ENCODE results near the gene SLC33A1.
"Not testable (repeated sequence)": the region's sequence is repeated elsewhere in the genome, so short reads cannot be mapped to it uniquely, and the experiment has no call there.

SLC33A1 gene

DNA sequence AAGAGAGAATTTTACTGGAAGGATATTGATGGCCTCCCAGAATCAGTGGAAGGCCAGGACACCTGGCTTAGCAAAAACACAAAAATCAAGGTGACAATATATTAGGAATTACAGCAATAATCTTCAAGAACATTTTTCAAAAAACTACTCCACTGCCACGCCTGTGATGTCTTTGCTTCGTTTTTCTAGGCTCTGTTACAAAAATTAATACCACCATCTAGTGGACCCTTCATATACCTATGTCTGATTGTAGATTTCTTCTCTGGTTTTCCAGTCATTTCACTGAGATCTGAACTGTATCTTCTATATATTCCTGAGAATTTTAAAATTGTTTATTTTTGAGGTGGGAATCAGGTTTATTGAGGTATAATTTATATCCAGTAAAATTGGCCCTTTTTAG, 5.6 kb upstream of the SLC33A1 start:
- DNase-seq (ENCODE audit: low spot score) = peak; percentile 37
- TF ChIP-seq, protein P1, sequence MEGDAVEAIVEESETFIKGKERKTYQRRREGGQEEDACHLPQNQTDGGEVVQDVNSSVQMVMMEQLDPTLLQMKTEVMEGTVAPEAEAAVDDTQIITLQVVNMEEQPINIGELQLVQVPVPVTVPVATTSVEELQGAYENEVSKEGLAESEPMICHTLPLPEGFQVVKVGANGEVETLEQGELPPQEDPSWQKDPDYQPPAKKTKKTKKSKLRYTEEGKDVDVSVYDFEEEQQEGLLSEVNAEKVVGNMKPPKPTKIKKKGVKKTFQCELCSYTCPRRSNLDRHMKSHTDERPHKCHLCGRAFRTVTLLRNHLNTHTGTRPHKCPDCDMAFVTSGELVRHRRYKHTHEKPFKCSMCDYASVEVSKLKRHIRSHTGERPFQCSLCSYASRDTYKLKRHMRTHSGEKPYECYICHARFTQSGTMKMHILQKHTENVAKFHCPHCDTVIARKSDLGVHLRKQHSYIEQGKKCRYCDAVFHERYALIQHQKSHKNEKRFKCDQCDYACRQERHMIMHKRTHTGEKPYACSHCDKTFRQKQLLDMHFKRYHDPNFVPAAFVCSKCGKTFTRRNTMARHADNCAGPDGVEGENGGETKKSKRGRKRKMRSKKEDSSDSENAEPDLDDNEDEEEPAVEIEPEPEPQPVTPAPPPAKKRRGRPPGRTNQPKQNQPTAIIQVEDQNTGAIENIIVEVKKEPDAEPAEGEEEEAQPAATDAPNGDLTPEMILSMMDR (IDR thresholded peaks at IDR 0.05; ENCODE audit: extremely low read depth, missing control alignments) = no peak

DNA sequence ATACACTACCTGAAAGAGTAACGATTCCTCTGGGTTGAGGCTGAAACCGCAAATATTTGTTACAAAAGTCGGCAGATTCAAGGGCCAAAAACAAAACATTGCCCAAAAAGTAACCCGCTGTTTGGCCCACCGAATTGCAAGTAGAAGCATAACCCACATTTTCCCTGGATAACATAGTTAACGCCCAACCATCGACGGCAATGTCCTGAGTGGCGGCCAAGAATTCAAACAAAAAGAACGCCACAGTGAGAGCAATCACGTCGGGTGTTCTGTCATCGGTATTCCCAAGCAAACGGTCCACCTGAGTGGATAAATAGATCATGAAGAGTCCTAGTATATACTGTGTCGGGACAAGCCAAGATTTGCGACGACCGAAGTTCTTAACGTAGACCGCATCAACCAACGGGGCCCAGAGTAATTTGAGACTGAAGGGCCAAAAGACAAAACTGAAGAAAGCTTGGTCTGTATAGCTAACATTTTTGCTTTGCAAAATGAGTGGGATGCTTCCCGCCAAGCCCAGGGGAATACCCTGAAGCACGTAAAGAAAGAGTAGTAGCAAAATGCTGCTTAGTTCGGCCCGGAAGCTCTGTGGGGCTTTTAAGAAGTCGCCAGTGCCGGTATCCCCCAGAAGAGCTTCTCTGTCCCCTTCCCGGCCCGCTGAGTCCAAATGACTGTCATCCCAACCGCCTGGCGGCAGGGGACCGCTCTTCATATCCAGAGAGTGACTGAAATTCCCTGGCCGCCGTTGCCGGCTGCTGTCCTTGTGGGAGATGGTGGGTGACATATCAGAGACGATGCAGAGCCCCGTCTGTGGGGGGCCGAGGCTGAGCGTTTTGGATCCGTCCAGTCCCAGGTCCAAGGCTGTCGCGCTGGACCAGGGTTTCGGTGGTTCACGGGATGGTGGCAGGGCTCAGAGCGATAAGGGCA, 750 bp downstream of the SLC33A1 start:
- TF ChIP-seq, protein P1 (IDR thresholded peaks at IDR 0.05; ENCODE audit: extremely low read depth, missing control alignments) = no peak
- peak; percentile 25 for DNase-seq (ENCODE audit: low spot score)

DNA sequence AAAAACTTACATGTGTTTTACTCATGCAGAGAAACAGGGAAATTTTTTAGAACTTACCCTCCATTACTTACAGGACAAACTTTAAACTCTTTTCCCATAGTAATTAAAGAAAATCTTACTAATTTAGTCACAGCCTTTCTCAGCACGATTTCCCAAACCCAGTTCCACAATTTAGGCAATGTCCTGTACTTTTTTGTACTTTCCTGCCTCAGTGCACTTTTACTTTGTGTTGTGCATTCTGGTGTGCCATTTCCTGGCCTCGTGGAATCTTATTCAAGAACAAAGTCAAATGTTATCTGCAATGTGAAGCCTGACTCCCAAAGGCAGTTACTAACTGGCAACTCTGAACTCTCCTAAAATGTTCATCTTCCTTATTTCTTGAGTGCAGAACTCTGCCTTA, 1.9 kb downstream of the SLC33A1 start:
- DNase-seq (ENCODE audit: low spot score) = no peak

DNA sequence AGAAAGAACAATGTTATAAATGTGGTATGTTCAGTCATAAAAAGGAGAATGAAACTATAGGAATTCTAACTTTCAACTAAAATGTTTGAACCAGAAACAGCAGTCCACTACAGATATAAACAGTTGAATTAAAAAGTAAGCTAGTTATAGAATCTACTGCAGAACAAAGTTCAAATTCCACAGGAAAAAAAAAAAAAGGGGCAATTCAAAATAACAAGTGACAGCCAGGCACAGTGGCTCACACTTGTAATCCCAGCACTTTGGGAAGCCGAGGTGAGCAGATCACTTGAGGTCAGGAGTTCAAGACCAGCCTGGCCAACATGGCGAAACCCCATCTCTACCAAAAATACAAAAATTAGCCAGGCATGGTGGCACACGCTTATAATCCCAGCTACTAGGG, 4.8 kb downstream of the SLC33A1 start:
- DNase-seq (ENCODE audit: low spot score) = not testable (repeated sequence)

More for the DNA sequence above, 1.9 kb downstream of the SLC33A1 start:
- TF ChIP-seq, protein P1 (IDR thresholded peaks at IDR 0.05; ENCODE audit: extremely low read depth, missing control alignments) = no peak

DNA sequence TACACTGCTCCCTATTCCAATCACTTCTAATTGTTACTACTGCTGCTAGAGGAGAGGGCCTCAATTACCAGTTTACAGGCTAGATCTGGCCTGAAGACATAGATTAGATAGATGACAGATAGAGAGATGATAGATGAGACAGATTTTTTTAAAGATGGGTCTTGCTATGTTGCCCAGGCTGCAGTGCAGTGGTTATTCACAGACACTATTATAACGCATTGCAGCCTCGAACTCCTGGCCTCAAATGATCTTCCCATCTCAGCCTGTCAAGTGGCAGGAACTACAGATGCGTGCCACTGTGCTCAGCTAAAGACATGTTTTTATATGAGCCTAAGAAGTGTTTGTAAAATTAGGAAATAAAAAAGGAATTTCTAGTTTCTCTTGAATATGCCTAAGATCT, 6.2 kb downstream of the SLC33A1 start:
- no peak for DNase-seq (ENCODE audit: low spot score)

DNA sequence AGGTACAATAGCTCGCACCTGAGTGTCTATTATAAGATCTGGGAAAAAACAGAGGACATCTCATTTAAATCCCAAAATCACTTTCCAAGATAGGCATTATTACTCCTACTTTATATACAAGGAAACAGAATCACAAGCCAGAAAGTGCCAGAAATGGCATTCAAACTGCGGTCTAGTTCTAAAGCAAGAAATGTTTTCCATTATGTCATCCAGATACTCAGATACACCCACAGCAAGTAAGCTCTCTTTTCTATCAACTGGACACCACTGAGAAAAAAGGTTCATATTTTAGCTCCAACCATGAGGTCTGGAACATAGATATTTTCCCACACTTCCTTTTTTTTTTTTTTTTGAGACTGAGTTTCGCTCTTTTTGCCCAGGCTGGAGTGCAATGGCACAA, 8.1 kb downstream of the SLC33A1 start:
- TF ChIP-seq, protein P1 (IDR thresholded peaks at IDR 0.05; ENCODE audit: extremely low read depth, missing control alignments) = no peak
- DNase-seq (ENCODE audit: low spot score) = peak; percentile 32

More for the DNA sequence above, 6.2 kb downstream of the SLC33A1 start:
- TF ChIP-seq, protein P1 (IDR thresholded peaks at IDR 0.05; ENCODE audit: extremely low read depth, missing control alignments) = no peak

DNA sequence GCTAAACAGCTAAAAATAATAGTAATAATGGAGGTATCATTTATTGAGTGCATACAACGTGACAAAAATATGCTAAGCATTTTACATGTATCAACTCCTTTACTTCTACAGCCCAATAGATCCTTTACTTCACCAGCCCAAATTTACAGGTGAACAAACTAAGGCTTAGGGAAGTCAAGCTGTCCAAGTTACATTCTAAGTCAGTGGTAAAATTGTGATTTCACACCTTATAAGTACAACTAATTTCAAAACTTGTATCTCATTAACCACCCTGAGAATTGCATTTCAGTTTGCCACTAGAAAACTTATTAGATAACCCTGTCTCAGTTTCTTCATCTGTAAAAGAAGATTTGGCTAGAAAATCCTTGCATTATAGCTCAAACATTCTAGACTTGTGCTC, 10.7 kb downstream of the SLC33A1 start:
- no peak for DNase-seq (ENCODE audit: low spot score)
- TF ChIP-seq, protein P1 (IDR thresholded peaks at IDR 0.05; ENCODE audit: extremely low read depth, missing control alignments) = no peak

Measured in GM20000 (cell line).